Activated CD4-positive, CD25-positive, alpha-beta regulatory T cell treated with anti-CD3 and anti-CD28 coated beads, Interleukin-2, amount 50 U/mL, for 16 hours (primary cell): ENCODE measurements around the gene VAMP5.
"Not testable (repeated sequence)": the region's sequence is repeated elsewhere in the genome, so short reads cannot be mapped to it uniquely, and the experiment has no call there.

Experiments
- DNase-seq: peaks from one replicate; pipeline ENCODE4 v3.0.0-alpha.2; 2020; ENCODE audit warnings: low read depth, low spot score

VAMP5 gene

DNA sequence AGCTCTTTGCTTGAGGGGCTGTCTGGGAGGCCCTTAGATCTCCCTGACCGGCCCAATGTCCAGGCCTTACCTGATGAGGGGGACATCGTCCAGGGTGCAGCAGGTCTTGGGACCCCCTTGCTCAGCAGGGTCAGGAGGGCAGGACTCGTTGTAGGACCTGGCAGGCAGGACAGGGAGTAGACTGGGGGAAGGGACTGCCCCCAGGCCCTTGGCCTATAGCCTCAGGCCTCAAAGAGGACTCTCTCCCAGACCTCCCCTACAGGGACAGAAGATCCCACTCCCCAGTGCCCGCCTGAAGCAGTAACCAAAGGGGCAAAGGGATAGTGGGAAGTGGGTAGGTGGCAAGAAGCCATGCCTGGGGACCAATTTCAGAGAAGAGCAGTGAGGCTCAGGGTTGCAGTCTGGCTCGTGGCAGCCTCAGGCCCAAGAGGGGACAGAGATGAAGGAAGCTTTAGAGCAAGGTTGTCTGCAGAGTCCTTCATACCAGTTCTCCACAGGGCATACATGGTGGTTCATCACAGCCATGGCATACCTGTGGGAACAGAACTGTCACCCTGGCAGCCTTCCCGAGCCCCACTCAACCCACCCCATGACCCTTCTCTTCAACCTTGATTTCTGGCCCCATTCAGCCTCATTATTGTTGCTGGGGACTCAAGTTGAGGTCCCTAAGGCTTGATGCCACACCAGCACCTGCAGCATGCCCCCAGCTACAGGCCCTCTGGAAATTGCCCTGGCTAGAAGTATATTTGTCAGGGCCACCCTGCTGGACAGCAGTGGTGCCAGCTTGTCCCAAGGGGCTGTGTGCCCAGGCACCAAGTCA, 16.9 kb downstream of the VAMP5 start:
- no peak for DNase-seq

DNA sequence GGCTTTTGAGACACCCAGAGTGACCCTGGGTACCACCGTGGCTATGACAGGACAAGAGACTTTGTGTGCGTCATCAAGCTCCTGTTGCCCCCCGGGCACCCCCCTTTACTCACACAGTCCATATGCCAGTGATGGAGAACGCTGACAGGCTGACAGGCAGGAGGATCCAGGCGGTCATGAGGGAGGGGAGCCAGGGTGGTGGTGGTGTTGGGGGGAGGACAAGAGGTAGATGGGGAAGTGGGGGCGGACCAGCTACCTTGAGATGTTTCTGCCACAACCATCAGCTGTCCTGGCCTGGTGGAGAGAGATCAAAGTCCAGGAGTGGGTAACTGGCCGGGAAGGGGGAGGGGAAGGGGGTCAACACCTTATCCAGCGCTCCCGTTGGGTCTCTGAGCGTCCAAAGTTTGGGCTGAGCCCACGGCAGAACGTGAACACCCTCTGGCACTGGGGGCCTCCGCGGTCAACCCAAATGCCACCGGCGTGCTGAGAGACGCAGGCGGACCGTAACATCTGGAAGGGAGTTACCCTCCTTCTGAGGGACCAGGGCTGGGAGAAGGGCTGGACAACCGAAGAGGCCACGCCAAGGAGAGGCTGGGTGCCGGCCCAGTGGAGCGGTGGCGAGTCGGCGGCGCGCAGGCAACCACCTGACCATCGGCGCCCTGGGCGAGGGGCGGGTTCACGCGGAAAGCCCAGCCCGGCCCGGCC, 17.7 kb downstream of the VAMP5 start:
- DNase-seq: no peak

DNA sequence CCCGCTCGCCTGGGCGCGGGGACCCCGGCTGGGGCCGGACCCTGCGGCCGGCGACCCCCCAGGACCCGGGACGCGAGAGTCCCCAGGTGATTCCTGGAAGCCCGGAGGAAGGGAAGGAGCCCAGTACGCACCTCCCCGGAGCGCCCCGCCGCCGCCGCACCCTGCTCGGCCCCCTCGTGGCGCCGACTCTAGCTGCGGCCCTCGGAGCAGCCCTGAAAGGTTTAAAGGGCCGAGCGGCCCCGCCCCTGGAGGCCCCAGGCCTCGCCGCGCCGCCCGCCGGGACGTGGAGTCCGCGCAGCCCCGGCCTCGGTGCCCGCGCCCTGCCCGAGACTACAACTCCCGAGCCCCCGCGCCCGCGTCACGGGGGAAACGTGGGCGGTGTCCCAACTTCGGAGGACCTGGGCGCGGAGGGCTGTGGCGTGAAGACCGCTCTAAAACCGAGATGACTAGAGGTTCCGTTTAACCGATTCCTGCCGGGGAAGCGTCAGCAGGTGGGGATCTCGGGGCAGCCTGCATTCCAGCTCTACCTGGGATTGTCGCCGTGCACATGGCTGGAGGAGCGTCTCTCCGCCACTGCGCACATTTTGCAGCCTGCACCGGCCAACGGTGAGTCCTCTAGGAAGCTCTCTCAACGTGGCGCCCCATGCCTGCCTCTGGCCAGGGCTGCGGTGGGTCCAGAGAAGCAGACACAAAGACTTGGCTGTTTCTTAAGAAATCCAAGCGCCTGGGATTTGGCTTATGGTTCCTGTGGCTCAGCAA, 18.4 kb downstream of the VAMP5 start, which contains the start of gene TMEM150A:
TSS of gene TMEM150A (minus strand) at position 223 of the 759 bp plus-strand sequence. CDS start 750 bp downstream, outside the sequence.
- peak; percentile 69 for DNase-seq

DNA sequence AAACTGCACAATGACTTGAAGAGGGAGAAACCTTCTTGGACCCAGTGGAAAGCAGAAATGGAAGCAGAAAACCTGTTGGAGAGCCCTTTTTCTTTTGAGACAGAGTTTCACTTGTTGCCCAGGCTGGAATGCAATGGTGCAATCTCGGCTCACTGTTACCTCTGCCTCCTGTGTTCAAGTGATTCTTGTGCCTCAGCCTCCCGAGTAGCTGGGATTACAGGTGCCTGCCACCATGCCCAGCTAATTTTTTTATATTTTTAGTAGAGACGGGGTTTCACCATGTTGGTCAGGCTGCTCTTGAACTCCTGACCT, 19.9 kb downstream of the VAMP5 start:
- not testable (repeated sequence) for DNase-seq

DNA sequence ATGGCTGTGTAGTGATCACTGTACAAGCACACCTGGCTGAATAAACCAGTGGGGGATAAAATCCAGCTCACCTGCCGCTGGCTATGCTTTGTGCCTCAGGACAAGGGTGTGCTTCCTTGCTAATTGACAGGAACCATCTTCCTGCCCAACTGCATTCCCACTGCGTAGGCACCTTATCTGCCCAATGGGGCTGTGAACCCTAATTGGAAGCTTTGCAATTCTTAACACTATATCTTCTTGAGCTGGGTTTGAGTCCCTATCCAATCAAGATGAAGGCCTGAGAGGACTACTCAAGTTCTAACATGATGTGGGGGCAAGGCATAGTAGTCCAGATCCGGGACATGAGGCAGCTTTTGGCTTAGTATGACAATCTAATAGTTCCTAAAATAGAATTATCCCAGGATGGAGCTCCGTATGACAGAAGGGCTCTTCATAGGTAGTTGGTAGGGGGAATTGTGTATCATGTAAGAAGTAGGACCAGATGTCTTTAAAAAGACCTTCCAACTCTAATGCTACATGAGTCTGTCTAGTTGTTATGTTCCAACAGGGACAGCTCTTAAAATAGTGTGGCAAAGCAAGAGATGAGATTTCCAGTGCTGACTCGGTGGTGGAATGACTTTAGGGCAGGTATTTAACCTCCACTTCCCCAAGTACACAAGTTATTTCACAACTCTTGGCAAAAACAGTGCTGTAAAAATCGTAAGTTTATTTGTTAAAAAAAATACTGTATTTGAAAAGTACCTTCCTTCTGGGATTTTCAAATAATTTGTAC, 20.5 kb downstream of the VAMP5 start:
- DNase-seq: no peak

DNA sequence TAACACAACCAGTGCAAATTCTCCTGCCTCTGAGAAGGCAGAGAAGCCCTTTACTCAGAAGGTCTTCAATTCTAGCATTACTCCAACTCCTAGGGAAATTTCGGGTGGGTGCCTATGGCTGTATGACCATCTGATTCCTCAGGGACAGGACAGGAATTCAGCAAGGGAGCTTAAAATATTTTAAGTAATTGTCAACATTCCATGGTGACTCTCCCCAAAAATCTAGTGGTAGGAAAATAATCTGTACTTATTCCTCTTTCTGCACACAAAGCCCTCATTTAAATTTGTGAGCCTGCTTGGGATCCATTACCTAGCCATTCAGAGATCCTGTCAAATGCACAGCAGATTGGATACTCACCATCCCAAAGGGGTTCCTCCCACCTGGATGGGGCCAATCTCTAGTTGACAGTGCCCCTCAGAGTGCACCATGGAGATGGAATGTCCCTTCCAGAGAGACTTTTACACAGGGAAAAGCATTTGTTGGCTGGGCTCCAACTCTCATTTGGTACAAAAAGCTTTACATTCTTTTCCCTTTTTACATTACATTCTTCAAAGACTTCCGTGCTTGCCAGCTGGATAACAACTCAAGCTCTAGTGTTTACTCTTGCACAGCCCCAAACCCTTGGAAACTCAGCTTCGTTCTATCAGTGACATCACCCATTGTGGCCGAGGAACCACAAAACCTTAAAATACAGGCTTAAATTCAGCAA, 21.3 kb downstream of the VAMP5 start:
- DNase-seq: no peak

DNA sequence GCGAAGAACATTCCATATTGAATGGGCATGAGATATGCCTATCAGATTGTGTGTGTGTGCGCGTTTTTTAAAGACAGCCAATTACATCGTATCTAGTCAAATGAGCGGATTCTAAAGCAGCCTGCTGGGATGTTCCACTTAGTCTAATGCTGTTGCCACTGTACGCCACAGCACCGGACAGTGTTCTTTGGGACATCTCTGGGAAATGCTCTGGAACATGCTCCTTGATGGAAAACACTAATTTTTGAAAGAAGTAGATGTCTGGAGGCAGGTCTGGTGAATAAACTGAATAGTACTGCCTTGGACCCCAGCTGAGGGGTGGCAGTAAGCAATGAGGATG, 21.9 kb downstream of the VAMP5 start:
- DNase-seq: no peak

DNA sequence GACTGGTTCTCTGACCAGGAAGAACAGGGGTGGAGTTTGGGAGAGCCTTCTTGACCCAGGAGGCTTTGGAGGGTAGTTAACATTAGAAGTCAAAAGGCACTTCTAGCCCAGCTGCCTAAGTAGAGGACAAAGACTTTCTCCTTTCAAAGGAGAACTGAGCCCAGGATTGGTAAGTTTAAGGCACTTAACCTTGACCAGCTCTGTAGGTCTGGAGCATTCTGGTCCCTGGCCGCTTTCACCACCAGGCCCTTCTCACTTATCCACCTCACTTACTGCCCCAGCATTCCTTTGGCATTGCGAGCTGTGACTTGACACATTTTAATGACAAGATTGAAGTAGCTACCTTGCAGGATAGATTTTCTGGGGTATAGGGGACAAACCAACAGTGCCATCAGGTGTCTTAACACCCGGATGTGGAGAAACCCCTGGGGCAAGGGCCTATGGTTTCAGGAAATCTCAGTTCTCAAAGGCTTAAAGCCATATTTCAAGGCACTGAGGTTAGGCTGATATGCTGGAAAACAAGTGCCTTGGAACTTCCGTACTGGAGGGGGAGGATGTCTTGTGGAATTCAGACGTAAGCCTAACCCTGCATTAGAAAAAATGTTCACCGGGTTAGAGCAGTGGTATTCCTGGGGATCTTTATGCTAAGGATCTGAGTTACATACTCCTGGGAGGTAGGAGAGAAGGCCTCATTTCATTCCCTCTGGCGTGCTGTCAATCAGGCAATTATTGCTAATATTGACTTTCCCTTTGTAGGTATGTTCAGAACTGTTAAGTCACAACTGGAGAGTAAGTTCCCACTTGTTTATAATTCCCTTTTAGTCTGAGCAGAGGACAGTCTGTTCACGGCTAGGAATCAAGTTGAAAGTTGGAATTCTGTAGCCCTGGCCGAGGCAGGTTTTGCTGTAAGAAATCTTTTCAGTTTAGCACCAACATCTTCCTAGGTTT, 23.3 kb downstream of the VAMP5 start:
- no peak for DNase-seq

DNA sequence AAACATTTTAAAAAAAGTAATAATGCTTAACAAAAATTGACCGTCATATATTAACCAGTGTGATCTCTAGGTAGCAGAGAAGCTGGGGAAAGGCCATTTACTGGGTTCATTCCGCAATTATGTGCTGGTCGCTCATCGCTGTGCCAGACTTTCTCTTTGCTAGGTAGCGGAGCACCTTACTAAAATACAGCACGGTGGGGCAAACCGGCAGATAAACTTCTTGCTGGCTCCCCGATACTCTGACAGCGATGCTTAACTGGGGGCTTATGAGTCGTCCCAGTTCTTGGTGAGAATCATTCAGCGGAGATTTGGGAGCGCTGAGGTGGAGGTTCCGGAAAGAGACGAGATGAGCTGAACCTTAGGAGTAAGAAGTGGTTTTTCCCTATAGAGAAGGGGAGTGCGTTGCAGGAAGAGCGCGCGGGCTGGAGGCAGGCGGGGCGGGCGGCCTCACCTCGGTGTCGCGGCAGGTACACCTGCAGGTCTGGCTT, 27.0 kb downstream of the VAMP5 start:
- DNase-seq: no peak

DNA sequence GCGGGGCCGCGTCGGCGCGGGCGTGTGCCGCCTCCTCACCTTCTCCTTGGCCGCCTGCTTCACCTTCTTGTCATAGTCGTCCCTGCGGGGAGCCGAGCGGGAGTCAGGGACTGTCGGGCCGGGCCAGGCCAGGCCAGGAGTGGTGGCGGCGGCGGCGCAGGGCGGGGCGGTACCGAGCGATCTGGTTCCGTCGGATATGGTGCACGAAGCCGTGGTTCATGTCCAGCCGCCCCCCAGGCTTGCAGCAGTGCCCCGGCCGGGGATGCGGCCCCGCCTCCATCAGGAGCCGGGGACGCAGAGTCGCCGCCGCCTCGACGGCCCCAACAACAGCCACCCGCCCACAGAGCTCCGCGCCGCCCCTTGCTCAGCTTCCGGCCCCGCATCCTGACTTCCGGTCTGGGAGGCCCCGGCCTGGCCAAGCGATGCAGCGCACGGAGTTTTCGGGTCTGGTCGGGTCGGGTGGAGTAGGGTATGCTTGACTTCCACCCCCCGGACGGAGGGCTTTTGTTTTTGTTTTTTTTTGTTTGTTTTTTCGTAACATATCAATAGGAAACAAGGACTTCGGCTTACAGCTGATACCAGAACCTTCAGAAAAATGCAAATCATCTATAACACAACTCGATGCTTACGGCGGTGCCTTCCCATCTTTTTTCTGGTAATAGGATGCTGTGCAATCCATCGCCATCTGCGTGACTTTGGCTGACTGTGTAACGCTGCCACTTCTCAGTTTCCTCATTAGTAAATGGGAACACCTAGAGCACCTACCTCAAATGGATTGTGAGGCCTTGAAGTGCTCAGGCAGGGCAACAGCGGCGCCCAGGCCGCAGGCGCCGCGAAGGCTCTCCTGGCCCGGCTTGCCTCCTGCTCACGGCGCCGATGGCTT, 27.7 kb downstream of the VAMP5 start, which contains the start of gene C2orf68:
TSS of gene C2orf68 (minus strand) at position 362 of the 883 bp plus-strand sequence. CDS start at position 280, 82 bp downstream.
- DNase-seq: peak; percentile 65

DNA sequence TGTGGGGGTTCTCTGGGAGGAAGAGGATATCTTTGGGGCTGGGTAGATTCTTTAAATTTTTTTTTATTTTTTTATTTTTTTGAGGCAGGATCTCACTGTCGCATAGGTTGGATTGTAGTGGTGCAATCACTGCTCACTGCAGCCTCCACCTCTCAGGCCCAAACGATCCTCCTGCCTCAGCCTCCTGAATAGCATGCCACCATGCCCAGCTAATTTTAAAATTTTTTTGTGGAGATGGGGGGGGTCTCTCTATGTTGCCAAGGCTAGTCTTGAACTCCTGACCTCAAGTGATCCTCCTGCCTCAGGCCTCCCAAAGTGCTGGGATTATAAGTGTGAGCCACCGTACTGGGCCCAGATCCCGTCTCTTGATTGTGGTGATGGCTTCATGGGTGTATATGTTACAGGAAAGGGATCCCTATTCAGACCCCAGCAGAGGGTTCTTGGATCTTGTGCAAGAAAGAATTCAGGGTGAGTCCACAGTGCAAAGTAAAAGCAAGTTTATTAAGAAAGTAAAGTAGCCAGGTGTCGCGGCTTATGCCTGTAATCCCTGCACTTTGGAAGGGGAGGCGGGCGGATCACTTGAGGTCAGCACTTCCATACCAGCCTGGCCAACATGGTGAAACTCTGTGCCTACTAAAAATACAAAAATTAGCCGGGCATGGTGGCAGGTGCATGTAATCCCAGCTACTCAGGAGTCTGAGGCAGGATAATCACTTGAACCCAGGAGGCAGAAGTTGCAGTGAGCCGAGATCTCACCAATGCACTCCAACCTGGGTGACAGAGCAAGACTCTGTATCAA, 29.7 kb downstream of the VAMP5 start:
- DNase-seq: no peak

DNA sequence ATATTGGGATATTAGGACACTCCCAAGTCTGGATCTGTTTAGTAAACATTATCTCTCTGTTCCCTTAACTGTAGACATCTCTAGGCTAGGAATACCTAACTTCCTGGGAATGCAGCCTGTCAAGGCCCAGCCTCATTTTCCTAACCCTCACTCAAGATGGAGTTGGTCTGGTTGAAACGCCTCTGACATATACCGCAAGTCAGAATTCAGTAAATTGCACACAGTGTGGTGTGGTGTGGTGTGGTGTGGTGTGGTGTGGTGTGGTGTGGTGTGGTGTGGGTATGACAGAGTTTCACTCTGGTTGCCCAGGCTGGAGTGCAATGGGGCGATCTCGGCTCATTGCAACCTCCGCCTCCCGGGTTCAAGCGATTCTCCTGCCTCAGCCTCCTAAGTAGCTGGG, 30.5 kb downstream of the VAMP5 start:
- DNase-seq: not testable (repeated sequence)

DNA sequence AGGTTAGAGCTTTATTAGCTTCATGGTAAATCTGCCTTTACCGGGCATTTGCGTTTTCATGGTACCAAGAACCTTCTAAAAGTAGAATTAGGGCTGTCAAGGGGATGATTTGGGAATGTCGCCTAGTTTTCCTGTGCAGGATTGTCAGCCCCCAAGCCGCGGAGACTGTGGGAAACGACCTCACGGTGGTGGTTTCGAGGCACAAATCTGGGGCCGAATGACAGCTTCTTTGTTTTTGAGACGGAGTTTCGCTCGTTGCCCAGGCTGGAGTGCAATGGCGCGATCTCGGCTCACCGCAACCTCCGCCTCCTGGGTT, 31.1 kb downstream of the VAMP5 start:
- no peak for DNase-seq

DNA sequence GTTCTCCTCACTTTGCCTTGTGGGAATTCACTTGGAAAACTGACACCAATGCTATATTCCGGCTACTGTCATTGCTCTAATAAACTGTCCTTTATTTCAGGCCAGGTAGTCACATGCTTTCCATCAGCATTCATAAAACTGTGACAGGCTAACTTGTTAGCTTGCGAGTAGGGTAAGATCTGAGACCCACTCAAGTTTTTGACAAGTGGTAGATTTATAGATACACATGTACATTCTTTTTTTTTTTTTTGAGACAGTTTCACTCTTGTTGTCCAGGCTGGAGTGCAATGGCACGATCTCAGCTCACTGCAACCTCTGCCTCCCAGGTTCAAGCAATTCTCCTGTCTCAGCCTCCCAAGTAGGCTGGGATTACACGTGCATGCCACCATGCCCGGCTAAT, 33.5 kb downstream of the VAMP5 start:
- not testable (repeated sequence) for DNase-seq

DNA sequence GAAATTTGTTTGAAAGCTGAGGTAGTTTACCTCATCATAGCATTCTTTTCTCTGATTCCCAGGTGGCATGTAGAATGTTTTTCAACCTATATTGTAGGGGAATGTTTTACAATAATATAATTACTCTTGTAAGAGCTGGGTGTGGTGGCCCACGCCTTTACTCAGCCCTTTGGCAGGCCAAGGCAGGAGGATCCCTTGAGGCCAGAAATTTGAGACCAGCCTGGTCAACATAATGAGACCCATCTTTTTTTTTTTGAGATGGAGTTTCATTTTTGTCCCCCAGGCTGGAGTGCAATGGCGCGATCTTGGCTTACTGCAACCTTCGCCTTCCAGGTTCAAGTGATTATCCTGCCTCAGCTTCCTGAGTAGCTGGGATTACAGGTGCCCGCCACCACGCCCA, 35.4 kb downstream of the VAMP5 start:
- DNase-seq: no peak

DNA sequence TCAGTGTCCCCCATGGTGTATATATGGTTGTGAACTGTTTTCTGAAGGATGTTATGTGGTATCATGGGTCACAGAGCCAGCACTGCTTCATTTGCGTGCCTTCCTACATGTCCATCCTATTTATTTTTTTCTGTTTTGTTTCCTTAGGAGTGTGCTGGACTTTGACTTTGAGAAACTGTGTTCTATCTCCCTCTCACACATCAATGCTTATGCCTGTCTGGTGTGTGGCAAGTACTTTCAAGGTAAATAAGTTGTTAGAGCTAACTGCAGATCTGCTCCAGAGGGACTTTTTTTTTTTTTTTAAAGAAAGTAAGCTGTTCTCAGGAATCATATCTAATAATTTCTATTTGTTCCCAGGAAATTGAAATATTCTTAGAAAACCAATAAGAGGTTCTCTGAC, 37.1 kb downstream of the VAMP5 start:
- no peak for DNase-seq

DNA sequence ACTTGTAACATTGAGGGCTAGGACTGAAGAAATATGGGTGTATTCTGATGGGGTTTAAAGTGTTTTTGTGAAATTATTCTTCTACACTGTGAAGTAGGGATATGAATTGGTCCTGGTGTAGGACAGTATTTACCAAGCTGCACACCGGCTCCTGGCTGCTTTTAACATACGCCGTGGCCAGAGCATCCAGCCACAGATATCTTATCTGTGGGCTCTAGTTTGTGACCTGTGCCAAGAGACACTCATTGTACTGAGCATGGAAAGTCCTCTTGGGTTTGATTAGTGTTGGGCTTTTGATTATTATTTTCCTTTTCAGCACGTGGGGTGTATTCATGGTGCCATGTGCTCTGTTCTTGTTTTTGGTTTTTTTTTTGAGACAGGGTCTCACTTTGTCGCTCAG, 39.8 kb downstream of the VAMP5 start:
- no peak for DNase-seq

DNA sequence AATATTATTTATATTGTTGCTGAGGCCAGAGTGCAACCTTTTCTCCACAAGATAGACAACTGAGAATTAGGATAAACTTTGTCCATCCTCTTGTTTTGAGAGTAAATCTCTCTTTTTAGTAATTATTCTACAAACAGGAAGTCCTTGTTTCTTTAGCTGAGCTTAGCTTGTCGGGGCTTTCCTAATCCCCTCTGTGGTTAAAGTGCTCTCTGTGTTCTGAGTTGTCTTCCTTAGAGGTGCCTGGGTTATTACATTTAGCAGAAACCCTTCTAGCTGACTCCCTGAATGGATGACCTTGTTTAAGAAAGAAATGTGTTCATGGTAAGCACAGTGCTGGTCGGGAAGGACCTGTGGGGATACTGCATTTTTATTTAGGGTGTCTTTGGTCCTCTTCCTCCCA, 44.4 kb downstream of the VAMP5 start:
- DNase-seq: no peak
